GM18505 (cell line): Measurements from ENCODE around the gene BCAS3.
"Not testable (repeated sequence)": the region's sequence is repeated elsewhere in the genome, so short reads cannot be mapped to it uniquely, and the experiment has no call there.

Experiments
- ATAC-seq: cut with Tn5 transposase; IDR thresholded peaks from one replicate; pipeline ENCODE4 v1.9.1; 2021; ENCODE audit not compliant: unreplicated experiment
- POLR2A ChIP-seq: IDR thresholded peaks from 4 replicates; pipeline ENCODE4 v1.6.1; 2011; ENCODE audit warnings: borderline replicate concordance; ENCODE audit not compliant: insufficient read depth, insufficient read length; ENCODE audit errors: extremely low read depth

BCAS3 gene

DNA sequence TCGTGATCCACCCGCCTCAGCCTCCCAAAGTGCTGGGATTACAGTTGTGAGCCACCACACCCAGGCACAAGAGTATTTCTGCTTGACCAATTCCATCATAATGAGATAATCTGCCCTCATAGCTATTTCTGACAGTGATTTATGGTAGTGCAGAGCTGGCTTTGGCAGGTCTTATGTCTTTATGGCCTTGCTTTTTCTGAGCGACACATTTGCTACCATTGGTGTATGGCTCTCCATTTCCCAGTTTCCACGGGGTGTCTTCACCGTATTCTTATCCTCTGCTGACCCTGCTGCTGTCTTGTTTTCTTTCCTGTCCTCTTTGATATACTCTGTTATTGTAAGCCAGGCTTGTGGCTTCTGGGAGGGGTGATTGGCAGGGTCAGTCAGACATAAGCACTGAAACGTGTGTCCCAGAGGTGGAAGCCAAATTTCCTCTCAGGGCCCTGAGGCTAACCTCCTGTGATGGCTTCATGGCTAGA is 560.8 kb downstream of the BCAS3 start:
- ATAC-seq: no peak
- no peak for TF ChIP-seq POLR2A

DNA sequence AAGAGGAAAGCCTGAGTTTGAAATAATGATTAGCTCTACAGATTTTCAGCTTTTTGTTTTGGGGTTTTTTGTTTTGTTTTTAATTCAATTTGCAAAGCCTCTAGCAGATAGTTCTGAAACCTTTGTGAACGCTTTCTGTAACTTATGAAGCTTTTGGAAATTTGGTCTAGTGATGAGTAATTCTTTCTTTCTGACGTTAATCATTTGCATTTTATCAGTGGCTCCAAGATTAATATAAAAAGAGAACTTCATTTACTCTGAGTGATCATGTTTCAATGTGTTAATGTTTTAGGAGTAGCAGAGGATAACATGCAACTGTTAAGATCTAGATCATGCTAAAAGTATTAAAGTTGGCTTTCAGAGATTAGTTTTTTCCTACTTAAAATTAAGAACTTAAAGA is 561.7 kb downstream of the BCAS3 start:
- no peak for ATAC-seq
- TF ChIP-seq POLR2A: no peak

DNA sequence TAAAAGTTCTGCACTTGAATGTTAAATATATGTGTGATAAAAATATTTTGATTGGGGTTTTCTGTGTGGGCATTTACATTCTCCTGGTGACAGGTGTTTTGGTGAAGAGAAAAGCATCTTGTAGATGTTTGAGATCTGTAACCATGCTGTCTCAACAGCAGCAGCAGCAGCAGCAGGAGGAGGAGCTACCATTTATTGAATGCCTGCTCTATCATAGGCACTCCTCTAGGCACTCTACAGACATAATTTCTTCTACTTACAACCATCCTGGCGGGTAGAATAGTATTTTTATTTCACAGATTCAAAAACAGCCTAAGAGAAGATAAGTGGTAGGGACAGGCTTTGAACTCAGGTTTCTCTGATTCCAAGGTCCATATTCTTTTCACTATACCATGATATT is 562.3 kb downstream of the BCAS3 start:
- TF ChIP-seq POLR2A: no peak
- ATAC-seq: no peak

DNA sequence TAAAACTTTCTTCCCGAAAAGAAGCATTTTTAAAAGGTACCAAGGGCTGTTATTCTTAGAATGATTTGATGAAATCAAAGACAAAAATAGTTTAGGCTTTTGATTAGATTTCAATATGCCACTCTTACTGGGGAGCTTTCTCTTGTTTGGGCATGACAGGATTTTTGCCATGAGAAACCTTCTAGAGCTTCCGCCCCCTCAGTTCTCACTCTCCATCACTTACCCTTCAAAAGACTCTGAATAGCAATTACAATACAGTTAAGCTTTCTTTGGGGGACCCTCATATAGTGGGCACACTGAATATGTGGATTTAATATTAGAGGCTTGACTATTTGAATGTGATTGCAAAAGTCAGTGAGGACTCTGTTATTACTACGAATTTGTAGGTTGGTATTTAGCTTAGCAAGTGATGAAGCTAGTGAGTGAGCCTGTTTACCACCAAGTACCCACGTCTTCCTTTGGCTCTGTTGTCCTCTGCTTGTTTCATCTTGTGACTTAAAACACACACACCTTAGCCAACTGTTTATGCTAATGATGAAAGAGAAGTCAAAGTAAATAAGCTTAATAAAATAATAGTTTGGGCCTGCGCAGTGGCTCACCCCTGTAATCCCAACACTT is 563.3 kb downstream of the BCAS3 start:
- ATAC-seq: no peak
- TF ChIP-seq POLR2A: no peak

DNA sequence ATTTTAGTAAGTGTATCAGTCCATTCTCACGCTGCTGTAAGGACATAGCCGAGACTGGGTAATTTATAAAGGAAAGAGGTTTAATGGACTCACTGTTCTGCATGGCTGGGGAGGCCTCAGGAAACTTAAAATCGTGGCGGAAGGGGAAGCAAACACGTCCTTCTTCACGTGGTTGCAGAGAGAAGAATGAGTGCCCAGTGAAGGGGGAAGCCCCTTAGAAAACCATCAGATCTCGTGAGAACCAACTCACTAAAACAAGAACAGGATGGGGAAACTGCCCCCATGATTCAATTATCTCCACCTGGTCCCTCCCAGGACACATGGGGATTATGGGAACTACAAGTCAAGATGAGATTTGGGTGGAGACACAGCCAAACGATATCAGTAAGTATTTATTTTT is 567.3 kb downstream of the BCAS3 start:
- not testable (repeated sequence) for ATAC-seq

DNA sequence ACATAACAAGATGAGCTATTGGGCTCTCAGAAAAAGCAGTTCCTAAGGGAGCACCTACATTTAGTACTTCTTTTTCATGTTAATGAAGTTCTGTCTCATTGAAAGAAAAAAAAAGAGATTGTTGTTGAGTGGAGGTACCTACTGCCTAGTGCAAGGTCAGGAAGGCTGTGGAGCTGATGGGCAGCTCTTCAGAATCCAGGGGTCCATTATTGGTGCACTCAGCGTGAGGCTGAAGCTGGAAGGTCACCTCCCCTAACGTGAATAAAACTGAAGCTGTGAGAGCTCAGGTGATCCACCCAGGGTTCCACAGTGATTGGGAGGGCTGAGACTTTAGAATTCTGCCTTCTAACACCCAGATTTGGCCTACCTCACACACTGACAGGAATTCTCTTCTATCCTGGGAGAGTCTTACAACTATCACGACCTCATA is 568.1 kb downstream of the BCAS3 start:
- no peak for ATAC-seq
- TF ChIP-seq POLR2A: no peak

DNA sequence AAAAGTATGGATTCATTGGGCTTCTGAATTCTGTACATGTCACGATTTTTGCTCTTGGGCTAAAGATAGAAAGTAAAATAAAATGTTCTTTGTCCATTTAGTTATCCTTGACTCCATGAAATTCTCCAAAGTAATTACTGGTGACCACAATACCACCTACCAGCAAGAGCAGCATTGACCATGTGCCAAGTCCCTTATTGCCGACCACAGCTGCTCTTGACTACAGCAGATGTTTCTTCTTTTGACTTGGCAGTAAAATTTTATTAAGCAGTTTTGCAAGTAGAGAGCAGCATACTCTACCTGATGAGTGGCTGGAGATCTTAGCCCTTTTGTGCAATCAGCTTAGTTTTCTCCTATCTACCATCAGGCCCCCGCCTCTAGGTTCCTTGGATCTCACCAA is 569.8 kb downstream of the BCAS3 start:
- no peak for TF ChIP-seq POLR2A
- ATAC-seq: no peak

DNA sequence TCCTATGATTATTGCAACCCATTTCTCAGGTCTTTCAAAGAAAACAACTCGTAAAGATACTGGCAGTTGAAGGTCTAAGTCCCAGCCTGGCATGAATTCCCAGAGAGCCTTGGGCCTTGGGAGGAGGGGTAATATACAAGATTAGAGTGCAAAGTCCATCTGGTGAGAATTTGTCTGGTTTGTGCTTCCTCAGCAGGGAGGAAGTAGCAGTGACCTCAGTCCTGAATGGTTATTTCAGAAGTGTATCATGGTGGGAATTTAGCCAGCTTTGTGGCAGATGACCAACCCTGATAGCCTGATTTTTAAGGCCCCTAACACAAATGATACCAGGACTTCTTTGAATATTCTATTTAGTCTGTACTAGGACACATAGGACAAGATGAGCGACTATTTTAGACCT is 570.7 kb downstream of the BCAS3 start:
- ATAC-seq: no peak
- no peak for TF ChIP-seq POLR2A

DNA sequence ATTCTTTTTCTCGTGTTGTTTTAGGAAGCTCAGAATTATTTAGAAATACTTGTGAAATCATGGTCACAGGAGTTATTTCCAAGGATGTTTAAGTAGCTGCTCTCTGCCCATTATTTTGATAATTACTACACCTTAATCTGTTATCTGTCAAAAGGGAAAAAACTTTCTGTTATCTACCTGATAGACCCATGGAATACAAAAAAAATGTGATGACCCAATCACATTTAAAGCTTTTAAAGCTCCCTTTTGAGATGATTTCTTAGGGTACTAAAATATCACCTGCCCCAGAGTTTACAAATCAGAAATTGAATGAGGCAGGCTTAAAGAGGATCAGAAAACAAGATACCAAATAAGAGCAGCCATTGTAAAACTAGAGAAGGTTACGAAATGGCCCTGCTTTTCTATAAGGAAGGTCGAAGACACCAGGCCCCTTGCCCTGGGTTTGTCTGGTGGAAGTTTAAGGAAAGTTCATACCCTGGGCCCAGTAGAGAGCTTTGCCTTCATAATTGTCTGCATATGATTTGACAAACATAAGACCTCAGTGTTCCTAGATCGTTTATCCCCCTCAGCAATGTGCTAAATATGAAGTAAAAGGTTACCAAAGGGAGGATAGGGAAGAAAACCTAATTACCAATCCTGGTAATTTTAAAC is 572.1 kb downstream of the BCAS3 start:
- TF ChIP-seq POLR2A: no peak
- no peak for ATAC-seq

DNA sequence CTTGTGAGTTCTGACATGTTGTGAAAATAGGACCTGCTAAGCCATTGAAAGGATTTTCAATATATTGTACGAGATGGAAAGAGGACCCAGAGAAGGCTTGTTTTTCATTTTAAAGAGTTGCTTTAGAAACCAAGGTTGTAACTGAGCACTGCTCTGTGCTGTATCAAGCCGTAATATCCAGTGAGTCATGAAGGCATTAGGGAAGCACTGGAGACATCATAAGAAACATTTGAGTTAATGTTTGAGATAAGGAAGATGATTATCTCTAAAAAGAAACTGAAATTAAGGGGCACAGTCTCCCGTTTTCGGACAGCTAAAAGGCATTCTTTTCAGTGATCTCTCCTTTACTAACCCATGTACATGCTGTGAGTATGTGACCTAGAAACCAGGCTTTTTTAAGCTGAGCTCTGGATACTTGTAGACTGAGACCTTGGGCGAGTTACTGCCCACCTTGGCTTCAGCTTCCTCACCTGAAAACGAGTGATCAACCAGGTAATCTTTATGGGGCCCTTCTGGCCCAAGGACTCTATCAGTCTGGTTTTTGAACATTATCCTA is 572.8 kb downstream of the BCAS3 start:
- no peak for ATAC-seq
- no peak for TF ChIP-seq POLR2A

DNA sequence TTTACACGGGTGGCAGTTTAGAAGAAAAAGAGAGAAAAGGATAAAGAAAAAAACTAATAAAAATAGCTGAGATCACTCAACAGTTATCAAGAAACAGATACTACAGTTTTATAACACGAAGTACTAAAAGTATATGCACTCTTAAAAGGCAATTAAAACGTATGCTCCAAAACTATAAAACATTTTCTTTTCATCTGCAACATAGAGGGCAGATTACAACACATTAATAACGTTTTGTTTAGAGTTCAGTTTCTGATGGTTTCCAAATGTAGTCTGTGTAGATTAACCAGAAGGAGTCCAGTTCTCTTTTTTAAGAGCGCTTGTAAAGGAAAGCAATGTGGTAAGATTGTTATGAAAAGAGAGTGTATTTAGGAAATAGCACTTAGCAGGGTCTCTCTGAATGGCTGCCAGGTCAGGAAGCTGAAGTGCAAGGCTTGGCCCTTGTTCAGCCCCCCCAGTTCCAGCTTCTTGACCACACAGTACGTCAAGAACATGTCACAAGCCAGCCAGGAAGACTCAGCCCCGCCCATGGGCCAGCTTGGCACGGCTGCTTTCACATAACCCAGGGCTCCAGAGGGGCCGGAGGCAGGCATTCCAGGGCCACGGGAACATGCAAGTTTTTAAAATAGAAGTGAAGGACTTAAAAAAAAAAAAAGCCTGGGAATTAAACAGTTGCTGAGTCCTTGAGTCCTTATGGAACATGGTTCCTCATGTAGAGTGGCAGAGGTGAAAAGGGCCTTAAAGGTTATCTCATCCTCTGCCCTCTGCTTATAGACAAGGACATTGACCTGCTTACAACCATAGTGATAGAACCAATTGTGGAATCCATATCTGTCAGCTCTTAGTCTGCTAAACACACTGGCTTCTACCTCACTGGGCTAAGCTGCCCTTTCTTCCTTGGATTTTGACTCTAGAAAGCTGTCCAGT is 574.6 kb downstream of the BCAS3 start:
- ATAC-seq: no peak
- TF ChIP-seq POLR2A: no peak

DNA sequence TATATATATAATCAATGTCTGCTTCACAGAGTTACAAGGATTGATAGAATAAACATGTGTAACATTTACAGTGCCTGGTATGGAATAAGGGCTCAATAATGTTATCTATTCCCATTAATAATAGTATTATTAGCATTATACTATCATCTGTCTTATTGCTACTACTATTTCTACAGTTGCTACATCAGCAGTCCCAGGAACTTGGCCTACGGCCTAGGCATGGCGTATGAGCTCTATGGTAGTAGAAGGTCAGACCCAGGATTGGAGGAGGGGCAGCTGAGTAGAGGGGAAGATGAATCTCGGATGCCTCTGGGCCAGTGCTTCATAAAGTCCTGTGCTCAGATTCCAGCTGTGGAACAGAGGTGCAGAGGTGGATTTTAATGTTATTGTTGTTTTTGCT is 575.7 kb downstream of the BCAS3 start:
- ATAC-seq: no peak
- no peak for TF ChIP-seq POLR2A

DNA sequence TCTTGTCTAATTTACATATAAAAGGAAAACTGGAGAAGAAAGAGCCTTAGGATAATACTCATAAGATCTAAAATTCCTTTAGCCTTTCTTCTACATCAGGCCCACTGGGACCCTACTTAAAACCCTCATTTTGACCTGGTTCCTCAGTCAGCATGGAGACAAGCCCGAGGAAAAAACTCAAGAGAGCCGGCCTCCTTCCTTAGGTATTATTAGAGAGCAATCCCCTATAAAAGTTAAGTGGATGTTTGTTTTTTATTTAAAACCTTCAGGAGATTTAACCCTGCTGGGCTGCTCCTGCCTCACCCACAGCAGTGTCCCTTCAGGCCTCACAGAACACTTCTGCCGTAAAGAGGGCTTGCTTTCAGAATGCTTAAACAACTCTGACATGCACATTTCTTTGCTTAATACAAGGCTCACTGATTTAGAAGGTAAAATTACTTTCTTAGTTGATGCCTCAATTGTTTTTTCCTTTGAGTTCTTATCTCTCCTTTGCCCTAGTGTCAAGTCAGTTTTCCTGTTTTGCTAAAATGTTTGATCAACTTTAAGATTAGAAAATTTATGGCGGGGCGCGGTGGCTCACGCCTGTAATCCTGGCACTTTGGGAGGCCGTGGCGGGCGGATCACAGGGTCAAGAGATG is 576.4 kb downstream of the BCAS3 start:
- ATAC-seq: no peak
- TF ChIP-seq POLR2A: no peak
